Measurements from ENCODE around the gene HENMT1.
A peak's percentile ranks its signal among the peaks of the same experiment; 100 is the strongest.
"Not testable (repeated sequence)": the region's sequence is repeated elsewhere in the genome, so short reads cannot be mapped to it uniquely, and the experiment has no call there.

HENMT1 gene

DNA sequence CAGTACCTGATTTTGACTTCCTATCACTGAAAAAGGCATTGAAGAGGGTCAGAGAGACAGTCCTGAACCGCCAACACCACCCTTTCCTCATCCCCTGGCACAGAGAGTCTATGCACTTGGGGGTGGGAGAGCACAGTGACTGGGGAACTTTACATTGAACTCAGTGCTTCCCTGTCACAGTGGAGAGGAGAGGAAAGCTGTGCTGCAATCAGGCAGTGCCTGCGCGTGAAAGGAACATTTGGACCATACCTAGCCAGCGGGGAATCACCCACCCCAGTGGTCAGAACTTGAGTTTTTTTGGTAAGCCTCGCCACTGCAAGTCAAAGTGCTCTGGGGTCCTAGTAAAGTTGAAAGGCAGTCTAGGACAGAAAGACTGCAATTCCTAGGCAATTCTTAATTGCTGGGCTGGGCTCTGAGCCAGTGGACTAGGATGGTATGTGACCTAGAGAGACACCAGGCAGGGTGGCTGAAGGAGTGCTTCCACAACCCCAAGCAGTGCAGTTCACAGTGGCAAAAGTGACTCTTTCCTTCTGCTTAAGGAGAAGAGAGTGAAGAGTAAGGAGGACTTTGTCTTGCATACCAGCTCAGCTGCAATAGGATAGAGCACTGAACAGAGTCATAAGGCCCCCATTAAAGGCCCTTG is 9.4 kb upstream of the HENMT1 start:
- no peak for DNase-seq

DNA sequence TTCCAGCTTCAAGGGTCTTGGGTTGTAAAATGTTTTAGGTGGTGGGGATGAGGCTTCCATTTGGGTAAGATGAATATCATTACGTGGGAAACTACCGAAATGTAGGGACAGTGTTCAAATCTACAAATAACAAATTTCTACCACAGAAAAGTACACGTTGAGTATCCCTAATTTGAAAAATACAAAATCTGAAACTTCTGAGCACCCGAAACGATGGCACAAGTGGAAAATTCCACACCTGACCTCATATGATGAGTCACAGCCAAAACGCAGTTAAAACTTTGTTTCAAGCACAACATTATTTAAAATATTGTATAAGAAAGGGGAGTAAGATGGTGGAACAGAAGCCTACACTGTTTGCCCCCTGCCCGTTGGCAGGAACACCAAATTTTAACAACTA is 8.8 kb upstream of the HENMT1 start:
- no peak for DNase-seq

DNA sequence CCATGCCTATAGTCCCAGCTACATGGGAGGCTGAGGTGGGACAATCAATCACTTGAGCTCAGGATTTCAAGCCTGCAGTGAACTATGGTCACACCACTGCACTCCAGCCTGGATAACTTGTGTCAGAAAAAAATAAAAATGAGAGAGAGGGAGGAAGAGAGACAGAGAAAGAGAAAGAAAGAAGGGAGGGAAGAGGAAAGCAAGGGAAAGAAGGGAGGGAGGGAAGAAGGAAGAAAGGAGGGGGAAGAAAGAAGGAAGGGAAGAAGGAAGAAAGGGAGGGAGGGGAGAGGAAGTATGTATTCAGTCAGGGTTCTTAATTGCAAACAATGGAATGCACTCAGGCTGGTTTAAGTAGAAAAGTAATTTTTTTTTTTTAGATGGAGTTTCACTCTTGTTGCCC is 7.9 kb upstream of the HENMT1 start:
- no peak for DNase-seq

DNA sequence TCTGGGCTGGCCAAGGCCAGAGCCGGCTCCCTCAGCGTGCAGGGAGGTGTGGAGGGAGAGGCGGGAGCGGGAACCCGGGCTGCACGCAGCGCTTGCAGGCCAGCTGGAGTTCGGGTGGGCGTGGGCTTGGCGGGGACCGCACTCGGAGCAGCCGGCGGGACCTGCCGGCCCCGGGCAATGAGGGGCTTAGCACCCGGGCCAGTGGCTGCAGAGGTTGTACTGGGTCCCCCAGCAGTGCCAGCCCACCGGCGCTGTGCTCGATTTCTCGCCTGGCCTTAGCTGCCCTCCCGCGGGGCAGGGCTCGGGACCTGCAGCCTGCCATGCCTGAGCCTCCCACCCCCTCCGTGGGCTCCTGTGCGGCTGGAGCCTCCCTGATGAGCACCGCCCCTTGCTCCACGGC is 6.5 kb upstream of the HENMT1 start:
- DNase-seq: not testable (repeated sequence)

DNA sequence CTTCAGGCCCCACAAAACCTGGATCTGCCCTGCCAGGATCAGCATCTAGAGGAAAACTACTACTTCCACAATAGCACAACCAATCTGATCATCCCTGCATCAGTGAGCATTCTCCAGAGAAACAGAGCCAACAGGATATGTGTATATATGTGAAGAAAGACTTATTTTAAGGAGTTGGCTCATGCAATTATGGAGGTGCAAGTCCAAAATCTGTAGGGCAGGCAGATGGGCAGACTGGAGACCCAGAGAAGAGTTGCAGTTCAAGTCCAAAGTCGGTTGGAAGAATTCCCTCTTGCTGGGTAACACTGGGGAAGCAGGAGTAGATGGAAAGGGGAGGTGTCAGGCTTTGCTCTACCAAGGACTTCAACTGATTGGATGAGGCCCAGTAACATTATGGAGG is 4.9 kb upstream of the HENMT1 start:
- no peak for DNase-seq

DNA sequence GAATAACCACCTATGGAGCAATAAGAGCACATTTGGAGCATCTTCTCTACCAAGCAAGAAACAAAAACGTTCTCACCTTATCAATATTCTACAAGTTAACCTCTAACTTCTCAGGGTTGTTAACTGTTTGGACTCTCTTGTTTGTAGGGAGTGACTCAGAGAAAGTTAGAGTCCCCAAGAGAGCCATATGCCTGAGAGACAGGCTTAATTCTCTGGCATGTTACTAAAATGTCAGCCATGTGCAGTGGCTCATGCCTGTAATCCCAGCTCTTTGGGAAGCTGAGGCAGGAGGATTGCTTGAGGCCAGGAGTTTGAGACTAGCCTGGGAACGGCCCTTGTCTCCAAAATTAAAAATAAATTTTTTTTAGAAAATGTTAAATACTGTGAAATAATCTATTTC is 4.2 kb upstream of the HENMT1 start:
- no peak for DNase-seq

DNA sequence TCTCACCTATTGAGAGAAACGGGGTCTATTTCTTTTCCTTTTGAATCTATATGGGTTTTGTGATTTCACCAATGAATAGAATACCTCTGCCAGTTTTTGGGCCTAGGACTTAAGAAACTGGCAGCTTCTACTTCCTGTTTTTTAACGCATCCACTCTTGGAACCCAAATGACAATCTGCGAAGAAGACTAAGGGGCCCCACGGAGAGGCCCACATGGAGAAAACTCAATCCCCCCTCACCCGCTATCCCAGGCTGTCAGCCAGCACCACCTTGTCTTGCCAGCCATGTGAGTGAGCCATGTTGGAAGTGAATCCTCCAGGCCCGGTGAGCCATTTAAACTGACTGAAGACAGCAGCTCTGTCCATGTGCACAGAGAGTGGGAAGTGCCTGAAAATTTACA is 3.6 kb upstream of the HENMT1 start:
- DNase-seq: no peak

DNA sequence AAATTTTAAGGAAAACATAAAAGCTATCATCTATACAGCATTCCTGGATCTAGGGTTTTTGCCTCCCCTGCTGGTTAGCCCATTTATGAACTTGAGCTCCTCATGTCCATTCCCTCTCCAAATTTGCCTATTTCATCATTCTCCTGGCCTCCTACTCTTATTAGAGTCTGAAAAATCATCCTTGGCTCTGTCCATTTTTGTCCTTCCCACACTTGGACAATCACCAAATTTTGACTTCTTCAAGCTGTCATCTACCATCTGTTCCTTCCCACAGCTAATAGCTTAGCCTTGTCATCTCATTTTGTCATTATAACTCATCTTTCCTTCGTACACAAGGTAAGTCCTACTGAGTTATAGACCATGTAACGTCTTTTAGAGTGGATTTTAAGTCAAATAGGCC is 2.2 kb upstream of the HENMT1 start:
- no peak for DNase-seq

DNA sequence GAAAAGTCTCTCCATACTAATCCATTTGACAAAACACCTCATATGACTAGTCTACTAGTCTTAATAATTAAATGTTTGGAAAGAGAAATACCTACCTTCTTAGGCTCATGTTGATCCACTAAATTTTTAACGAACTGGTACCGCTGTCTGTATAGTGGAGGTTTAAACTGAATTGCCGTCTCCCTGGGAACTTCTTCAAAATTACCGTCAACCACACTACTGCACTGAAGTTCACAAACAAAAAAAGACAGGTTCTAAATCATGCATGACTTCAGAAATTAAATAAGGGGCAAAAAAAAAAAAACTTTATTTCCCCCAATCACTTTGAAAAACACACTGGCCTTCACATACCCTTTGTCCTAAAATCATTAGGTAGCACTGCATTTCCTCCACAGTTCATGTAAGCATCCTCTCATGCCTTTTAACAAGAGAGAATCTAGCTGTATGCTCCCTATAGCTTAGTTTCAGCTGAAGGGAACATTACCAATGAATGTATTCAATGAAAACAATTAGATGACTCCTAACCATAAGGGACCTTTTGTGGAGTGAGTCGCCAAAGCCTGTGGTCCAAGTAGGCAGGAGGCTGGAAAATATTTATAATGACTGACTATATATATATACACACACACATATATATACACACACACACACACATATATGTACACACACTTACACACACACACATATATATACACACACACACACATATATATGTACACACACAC is 3.4 kb downstream of the HENMT1 start:
- no peak for DNase-seq

DNA sequence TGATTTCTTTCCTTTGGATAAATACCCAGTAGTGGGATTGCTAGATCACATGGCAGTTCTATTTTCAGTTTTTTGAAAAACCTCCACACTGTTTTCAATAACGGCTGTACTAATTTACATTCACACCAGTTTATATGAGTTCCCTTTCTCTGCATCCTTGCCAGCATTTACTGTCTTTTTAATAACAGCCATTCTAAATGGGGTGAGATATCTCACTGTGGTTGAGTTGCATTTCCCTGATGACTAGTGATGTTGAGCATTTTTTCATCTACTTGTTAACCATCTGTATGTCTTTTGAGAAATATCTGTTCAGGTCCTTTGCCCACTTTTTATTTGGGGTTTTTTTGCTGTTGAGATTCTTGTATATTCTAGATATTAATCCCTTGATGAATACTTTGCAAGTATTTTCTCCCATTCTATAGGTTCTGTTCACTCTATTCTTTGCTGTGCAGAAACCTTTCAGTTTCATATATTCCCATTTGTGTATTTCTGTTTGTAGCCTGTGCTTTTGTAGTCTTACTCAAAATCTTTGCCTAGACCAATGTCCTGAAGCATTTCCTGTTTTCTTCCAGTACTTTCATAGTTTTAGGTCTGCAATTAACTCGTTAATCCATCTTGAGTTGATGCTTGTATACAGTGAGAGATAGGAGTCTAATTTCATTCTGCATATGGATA is 7.3 kb downstream of the HENMT1 start:
- peak in 1 of 2 donors; percentile 34 for DNase-seq

DNA sequence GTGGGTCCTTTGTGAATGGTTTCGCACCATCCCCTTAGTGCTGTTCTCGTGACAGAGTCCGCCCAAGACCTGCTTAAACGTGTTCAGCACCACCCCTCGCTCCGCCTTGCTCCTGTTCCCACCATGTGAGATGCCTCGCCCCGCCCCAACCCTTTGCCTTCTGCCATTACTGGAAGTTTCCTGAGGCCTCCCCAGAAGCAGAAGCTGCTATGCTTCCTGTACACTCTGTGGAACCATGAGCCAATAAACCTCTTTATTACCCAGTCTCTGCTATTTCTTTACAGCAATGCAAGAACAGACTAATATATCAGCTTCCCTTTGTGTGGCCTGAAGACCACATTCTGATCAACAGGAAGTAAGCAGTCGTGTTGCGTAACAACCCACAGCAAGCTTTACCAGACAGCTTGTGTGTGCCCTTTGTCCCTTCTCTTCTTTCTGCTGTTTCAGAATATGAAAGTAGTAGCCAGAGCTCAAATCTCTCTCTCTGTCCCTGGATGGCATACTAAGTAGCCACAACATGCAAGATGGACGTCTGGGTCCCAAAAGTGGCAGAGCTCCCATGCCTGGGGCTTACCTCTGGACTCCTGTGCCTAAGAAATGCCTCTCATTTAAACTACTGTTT is 14.1 kb downstream of the HENMT1 start:
- peak; percentile 86 to 87 for DNase-seq

DNA sequence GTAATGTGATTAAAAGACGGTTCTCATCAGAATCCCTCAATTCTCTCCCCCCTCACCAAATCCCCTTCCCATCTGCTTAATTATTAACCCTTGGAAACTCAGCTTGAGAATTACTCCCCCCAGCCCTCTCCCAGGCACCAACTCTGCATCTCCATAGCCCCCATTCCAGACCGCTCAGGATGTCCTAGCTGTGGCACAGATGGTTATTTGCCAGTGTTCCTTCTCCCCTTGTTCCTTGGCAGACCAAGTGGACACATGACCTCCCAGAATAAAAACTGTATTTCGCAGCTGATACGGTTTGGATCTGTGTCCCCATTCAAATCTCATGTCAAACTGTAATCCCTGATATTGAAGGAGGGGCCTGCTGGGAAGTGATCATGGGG is 14.6 kb downstream of the HENMT1 start:
- no peak for DNase-seq

DNA sequence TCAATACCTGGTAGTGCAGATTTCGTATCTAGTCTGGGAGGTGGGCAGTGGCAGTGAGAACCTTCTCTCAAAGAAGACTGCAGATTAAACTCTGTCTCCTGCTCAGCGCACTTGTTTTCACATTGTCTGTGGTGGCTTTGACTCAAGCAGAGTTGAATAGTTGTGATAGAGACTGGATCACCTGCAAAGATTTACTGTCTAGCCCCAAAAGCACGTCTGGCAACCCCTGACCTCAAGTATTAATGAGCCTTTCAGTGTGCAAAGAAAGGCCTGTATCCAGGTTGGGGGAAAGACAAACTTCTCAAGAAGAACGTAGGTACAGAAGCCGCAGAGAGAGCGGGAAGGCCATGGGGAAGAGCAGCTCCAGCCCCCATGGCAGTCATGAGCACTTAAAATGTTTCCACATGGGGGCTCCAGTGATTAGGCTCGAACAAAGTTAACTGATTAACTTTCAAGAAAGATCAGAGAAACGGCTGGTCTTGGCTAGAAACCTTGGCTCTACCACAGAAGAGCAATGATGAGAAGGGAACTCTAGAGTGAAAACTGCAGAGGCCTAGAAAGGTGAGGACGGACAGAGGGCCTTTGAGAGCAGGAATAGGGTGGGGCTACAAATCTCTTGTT is 15.2 kb downstream of the HENMT1 start:
- peak; percentile 11 to 21 for DNase-seq

DNA sequence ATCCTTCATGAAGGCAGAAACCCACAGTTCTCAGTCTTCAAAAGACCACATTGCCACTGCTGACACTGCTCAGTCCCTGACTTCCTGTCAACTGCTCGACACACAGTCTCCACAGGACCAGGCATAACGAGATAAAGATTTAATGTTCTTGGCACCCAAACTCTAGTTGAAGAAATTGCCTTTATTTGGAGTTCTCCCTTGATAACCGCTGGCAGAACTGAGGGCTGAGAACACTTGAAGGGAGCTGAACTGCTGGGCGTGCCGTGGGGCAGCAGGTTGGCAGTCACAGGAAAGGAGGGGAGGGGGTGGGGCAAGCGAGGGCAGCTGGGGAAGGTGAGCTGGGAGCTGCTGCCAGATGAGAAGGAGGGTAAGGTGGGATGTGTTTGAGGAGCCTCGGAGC is 15.9 kb downstream of the HENMT1 start:
- DNase-seq: peak; percentile 53 to 68

DNA sequence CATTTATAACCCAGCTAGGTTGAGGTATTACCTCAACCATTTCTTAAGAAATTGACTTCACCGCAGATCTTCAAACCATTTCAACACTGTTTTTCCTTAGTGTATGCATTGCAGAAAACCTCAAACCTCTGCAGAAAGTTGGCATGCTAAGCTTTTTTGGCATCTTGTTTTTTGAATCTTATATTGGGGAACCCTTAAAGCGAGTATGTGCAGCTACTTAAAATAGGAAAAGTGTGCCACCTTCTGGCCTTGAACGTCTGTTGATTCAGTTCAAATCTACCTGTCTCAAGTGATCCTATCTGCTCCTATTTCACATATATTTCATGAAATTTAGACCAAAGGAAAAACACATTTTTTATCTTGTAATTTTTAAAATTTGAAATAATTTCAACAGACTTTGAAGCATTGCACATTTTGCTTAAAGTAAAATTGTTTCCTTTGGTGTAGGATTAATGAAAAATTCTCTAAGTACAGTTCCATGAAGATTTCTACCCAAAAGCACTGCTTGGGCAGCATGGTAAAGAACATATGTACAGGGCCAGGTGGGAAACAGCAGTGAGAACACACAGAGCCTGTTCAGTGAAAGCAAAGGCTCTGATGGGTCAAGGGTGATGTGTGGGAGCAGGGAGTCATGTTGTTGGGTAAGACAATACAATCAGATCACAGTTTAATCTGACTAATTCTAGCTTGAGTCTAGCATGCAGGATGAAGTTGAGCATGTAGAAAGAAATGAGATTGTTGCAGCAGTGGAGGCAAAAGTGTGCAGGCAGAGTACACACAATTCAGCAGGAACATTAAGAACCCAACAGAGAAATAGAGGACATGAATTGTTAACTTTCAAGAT is 17.2 kb downstream of the HENMT1 start:
- DNase-seq: peak; percentile 56 to 72

DNA sequence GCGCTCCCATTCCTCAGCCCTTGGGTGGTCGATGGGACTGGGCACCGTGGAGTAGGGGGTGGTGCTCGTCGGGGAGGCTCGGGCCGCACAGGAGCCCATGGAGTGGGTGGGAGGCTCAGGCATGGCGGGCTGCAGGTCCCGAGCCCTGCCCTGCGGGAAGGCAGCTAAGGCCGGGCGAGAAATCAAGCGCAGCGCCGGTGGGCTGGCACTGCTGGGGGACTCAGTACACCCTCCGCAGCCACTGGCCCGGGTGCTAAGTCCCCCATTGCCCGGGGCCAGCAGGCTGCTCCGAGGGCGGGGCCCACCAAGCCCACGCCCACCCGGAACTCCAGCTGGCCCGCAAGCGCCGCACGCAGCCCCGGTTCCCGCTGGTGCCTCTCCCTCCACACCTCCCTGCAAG is 20.0 kb downstream of the HENMT1 start:
- not testable (repeated sequence) for DNase-seq

DNA sequence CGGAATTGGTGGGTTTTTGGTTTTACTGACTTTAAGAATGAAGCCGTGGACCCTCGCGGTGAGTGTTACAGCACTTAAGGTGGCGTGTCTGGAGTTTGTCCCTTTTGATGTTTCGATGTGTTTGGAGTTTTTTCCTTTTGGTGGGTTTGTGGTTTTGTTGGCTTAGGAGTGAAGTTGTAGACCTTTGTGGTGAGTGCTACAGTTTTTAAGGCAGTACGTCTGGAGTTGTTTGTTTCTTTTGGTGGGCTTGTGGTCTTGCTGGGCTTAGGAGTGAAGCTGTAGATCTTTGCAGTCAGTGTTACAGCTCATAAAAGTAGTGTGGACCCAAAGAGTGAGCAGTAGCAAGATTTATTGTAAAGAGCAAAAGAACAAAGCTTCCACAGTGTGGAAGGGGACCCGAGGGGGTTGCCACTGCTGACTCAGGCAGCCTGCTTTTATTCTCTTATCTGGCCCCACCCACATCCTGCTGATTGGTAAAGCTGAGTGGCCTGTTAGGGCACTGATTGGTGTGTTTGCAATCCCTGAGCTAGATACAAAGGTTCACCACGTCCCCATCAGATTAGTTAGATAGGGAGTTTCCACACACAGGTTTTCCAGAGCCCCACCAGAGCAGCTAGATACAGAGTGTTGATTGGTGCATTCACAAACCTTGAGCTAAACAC is 20.9 kb downstream of the HENMT1 start:
- DNase-seq: peak; percentile 52 to 57

DNA sequence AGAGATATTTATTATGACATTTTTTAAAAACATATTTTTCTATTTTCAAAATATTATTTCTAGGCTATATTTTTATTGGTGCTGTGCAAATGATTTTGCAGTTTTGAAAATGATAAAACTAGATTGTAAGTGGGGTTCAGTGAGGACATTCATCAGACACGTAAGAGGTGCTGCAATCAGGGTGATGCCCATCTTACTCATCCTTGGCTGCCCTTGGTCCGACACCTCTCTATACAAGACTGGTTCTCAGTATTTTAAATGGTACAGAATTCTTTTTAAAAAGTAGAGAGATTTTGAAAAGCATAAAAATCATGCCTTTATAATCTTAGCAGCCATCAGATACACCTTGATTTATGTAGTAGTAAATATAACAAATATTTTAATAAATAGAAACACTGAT is 24.0 kb downstream of the HENMT1 start:
- DNase-seq: no peak

DNA sequence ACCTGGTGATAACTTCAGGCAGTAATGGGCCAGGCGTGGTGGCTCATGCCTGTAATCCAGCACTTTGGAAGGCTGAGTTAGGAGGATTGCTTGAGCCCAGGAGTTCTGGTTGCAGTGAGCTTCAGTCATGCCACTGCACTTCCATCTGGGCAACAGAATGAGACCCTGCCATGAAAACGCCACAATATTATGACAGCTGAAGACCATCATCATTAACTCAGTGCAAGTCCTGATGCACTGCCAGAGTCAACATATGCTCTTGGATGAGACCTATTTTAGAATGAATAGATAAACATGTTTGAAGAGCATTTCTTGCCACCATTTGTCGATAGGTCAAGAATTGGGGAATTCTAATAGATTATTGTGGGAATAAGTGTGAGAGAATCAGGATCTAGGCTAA is 26.4 kb downstream of the HENMT1 start:
- DNase-seq: no peak

DNA sequence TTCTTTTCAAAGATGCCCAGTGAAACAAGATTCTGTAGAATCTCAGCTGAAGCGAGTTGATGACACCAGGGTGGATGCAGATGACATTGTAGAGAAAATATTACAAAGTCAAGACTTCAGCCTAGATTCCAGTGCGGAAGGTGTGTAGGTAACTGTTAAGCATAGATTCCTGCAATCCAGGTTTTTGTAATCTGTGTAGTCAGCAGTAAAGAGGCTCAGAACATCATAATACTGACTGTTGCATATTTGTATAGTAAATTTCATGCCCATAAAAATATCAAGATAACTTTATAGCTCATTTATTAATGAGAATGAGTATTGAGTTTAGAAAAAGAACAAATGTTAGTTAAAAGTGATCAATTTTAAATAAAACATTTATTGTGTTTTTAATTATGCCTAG is 32.2 kb downstream of the HENMT1 start:
- DNase-seq: no peak

DNA sequence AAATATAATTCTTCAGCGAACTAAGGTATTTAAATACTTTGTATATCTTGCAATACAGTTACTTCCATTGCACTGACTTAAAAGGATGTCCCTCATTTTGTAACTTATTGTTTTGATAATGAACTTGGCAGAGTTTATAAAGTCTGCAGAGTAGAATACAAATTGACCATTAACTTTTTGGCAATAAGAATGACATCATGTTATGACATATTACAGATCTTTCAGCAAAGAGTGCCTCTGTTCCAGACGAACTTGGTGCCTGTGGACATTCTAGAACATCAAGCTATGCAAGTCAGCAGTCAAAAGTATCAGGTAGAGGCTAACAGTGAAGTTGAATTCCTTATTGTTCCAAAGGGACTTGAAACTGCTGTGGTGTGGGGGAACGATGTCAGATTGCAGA is 32.9 kb downstream of the HENMT1 start:
- no peak for DNase-seq

DNA sequence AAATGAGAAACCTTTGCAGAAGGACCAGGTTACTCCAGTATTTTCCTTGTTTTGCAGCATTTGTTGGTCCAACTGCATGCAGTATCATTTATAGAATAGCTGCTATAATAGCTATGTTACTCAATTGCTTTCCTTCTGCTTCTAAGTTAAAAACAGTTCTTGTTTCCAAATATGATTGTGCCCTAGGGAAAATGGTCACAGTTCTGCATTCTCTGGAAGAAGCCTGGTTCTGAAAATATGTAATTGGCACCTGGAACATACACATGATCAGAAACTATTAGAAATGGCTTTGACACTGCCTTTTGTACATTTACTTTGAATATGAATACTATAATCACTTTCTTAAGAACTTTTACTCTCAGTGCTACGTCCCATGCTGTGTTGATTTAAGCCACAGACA is 33.6 kb downstream of the HENMT1 start:
- no peak for DNase-seq
